ENCODE measurements around the gene MICU2.
"Not testable (repeated sequence)": the region's sequence is repeated elsewhere in the genome, so short reads cannot be mapped to it uniquely, and the experiment has no call there.

The MICU2 gene

GRCh38 chr13:21590665-21591456, 13.1 kb downstream of the MICU2 start:
- not testable (repeated sequence) for H3K9me3 ChIP-seq (ENCODE audit: insufficient read depth, low read depth, low read length); H3K4me3 ChIP-seq (ENCODE audit: low read length); H3K4me1 ChIP-seq (ENCODE audit: insufficient read depth, low read length); H3K27me3 ChIP-seq (ENCODE audit: insufficient read depth, low read length); H3K36me3 ChIP-seq (ENCODE audit: insufficient read depth, low read depth, low read length); H3K9ac ChIP-seq (ENCODE audit: low read depth, low read length); H3K27ac ChIP-seq (ENCODE audit: low read length)

GRCh38 chr13:21590231-21590630, 13.7 kb downstream of the MICU2 start:
- H3K4me3 ChIP-seq (ENCODE audit: low read length) = no peak overlapping the region
- 0 out of 2 replicates have a peak, but pooled peaks cover 3% of the 10 kb centered on the region for H3K4me1 ChIP-seq (ENCODE audit: insufficient read depth, low read length)
- no peaks in the 10 kb centered on the region for H3K36me3 ChIP-seq (ENCODE audit: insufficient read depth, low read depth, low read length)
- no peaks in the 10 kb centered on the region for H3K27me3 ChIP-seq (ENCODE audit: insufficient read depth, low read length)
- H3K9ac ChIP-seq (ENCODE audit: low read depth, low read length) = no peak overlapping the region
- no peaks in the 10 kb centered on the region for H3K9me3 ChIP-seq (ENCODE audit: insufficient read depth, low read depth, low read length)
- no peak overlapping the region for H3K27ac ChIP-seq (ENCODE audit: low read length)

- not testable (repeated sequence) for H3K9me3 ChIP-seq (ENCODE audit: insufficient read depth, low read depth, low read length); H3K27ac ChIP-seq (ENCODE audit: low read length); H3K36me3 ChIP-seq (ENCODE audit: insufficient read depth, low read depth, low read length); H3K9ac ChIP-seq (ENCODE audit: low read depth, low read length); H3K4me1 ChIP-seq (ENCODE audit: insufficient read depth, low read length); H3K27me3 ChIP-seq (ENCODE audit: insufficient read depth, low read length); H3K4me3 ChIP-seq (ENCODE audit: low read length)
Measured at GRCh38 chr13:21589510-21589909, 14.5 kb downstream of the MICU2 start.

GRCh38 chr13:21588411-21588810, 15.6 kb downstream of the MICU2 start:
- not testable (repeated sequence) for H3K9me3 ChIP-seq (ENCODE audit: insufficient read depth, low read depth, low read length); H3K9ac ChIP-seq (ENCODE audit: low read depth, low read length); H3K27ac ChIP-seq (ENCODE audit: low read length)

GRCh38 chr13:21584973-21585592, 18.9 kb downstream of the MICU2 start:
- Histone ChIP-seq H3K9ac (ENCODE audit: low read depth, low read length) (no peak overlapping the region), H3K9me3 (ENCODE audit: insufficient read depth, low read depth, low read length) (peaks cover 17% of the 10 kb centered on the region), H3K27ac (ENCODE audit: low read length) (no peak overlapping the region), H3K4me3 (ENCODE audit: low read length) (no peak overlapping the region), H3K27me3 (ENCODE audit: insufficient read depth, low read length) (no peaks in the 10 kb centered on the region), H3K36me3 (ENCODE audit: insufficient read depth, low read depth, low read length) (peaks cover 12% of the 10 kb centered on the region; the same call in 1 of the 2 replicates), H3K4me1 (ENCODE audit: insufficient read depth, low read length) (0 out of 2 replicates have a peak, but pooled peaks cover 3% of the 10 kb centered on the region)

More at GRCh38 chr13:21588411-21588810, 15.6 kb downstream of the MICU2 start:
- not testable (repeated sequence) for H3K36me3 ChIP-seq (ENCODE audit: insufficient read depth, low read depth, low read length); H3K27me3 ChIP-seq (ENCODE audit: insufficient read depth, low read length); H3K4me3 ChIP-seq (ENCODE audit: low read length); H3K4me1 ChIP-seq (ENCODE audit: insufficient read depth, low read length)

GRCh38 chr13:21583478-21583877, 20.5 kb downstream of the MICU2 start:
- H3K4me1 ChIP-seq (ENCODE audit: insufficient read depth, low read length) = no peaks in the 10 kb centered on the region
- H3K27ac ChIP-seq (ENCODE audit: low read length) = no peak overlapping the region
- H3K9ac ChIP-seq (ENCODE audit: low read depth, low read length) = no peak overlapping the region
- peaks cover 12% of the 10 kb centered on the region; the same call in 1 of the 2 replicates for H3K36me3 ChIP-seq (ENCODE audit: insufficient read depth, low read depth, low read length)
- peaks cover 17% of the 10 kb centered on the region for H3K9me3 ChIP-seq (ENCODE audit: insufficient read depth, low read depth, low read length)
- 0 out of 2 replicates have a peak overlapping the region, but pooled peaks have one; percentile 18 for H3K4me3 ChIP-seq (ENCODE audit: low read length)
- H3K27me3 ChIP-seq (ENCODE audit: insufficient read depth, low read length) = no peaks in the 10 kb centered on the region

GRCh38 chr13:21580736-21581135, 23.2 kb downstream of the MICU2 start:
- peaks cover 17% of the 10 kb centered on the region for H3K9me3 ChIP-seq (ENCODE audit: insufficient read depth, low read depth, low read length)
- H3K9ac ChIP-seq (ENCODE audit: low read depth, low read length) = no peak overlapping the region
- no peak overlapping the region for H3K4me3 ChIP-seq (ENCODE audit: low read length)
- no peak overlapping the region for H3K27ac ChIP-seq (ENCODE audit: low read length)
- H3K4me1 ChIP-seq (ENCODE audit: insufficient read depth, low read length) = no peaks in the 10 kb centered on the region
- peaks cover 12% of the 10 kb centered on the region; the same call in 1 of the 2 replicates for H3K36me3 ChIP-seq (ENCODE audit: insufficient read depth, low read depth, low read length)
- H3K27me3 ChIP-seq (ENCODE audit: insufficient read depth, low read length) = no peaks in the 10 kb centered on the region

GRCh38 chr13:21579754-21580316, 24.1 kb downstream of the MICU2 start:
- no peaks in the 10 kb centered on the region for H3K4me1 ChIP-seq (ENCODE audit: insufficient read depth, low read length)
- no peaks in the 10 kb centered on the region for H3K27me3 ChIP-seq (ENCODE audit: insufficient read depth, low read length)
- H3K27ac ChIP-seq (ENCODE audit: low read length) = no peak overlapping the region
- peaks cover 12% of the 10 kb centered on the region; the same call in 1 of the 2 replicates for H3K36me3 ChIP-seq (ENCODE audit: insufficient read depth, low read depth, low read length)
- no peak overlapping the region for H3K9ac ChIP-seq (ENCODE audit: low read depth, low read length)
- H3K9me3 ChIP-seq (ENCODE audit: insufficient read depth, low read depth, low read length) = peaks cover 17% of the 10 kb centered on the region
- no peak overlapping the region for H3K4me3 ChIP-seq (ENCODE audit: low read length)

GRCh38 chr13:21578748-21579147, 25.2 kb downstream of the MICU2 start:
- Histone ChIP-seq H3K9me3 (ENCODE audit: insufficient read depth, low read depth, low read length) (peaks cover 16% of the 10 kb centered on the region), H3K9ac (ENCODE audit: low read depth, low read length) (no peak overlapping the region), H3K36me3 (ENCODE audit: insufficient read depth, low read depth, low read length) (peaks cover 12% of the 10 kb centered on the region; the same call in 1 of the 2 replicates), H3K4me3 (ENCODE audit: low read length) (no peak overlapping the region), H3K27ac (ENCODE audit: low read length) (no peak overlapping the region), H3K4me1 (ENCODE audit: insufficient read depth, low read length) (0 out of 2 replicates have a peak, but pooled peaks cover 2% of the 10 kb centered on the region), H3K27me3 (ENCODE audit: insufficient read depth, low read length) (no peaks in the 10 kb centered on the region)

- H3K9me3 ChIP-seq (ENCODE audit: insufficient read depth, low read depth, low read length) = no peaks in the 10 kb centered on the region
- H3K4me1 ChIP-seq (ENCODE audit: insufficient read depth, low read length) = peaks cover 12% of the 10 kb centered on the region; the same call in 1 of the 2 replicates
- H3K27ac ChIP-seq (ENCODE audit: low read length) = no peak overlapping the region
- no peaks in the 10 kb centered on the region for H3K36me3 ChIP-seq (ENCODE audit: insufficient read depth, low read depth, low read length)
- H3K4me3 ChIP-seq (ENCODE audit: low read length) = no peak overlapping the region
- H3K9ac ChIP-seq (ENCODE audit: low read depth, low read length) = no peak overlapping the region
- H3K27me3 ChIP-seq (ENCODE audit: insufficient read depth, low read length) = no peaks in the 10 kb centered on the region
Measured at GRCh38 chr13:21576426-21576825, 27.5 kb downstream of the MICU2 start.

GRCh38 chr13:21573920-21574712, 29.9 kb downstream of the MICU2 start:
- Histone ChIP-seq H3K27ac (ENCODE audit: low read length) (no peak overlapping the region), H3K9ac (ENCODE audit: low read depth, low read length) (no peak overlapping the region), H3K4me3 (ENCODE audit: low read length) (no peak overlapping the region), H3K9me3 (ENCODE audit: insufficient read depth, low read depth, low read length) (no peaks in the 10 kb centered on the region), H3K36me3 (ENCODE audit: insufficient read depth, low read depth, low read length) (no peaks in the 10 kb centered on the region), H3K4me1 (ENCODE audit: insufficient read depth, low read length) (peaks cover 12% of the 10 kb centered on the region; the same call in 1 of the 2 replicates), H3K27me3 (ENCODE audit: insufficient read depth, low read length) (no peaks in the 10 kb centered on the region)
